T follicular helper cell (primary cell): ENCODE measurements around the gene PAPLN.
"Not testable (repeated sequence)": the region's sequence is repeated elsewhere in the genome, so short reads cannot be mapped to it uniquely, and the experiment has no call there.

ENCODE experiments used
- DNase-seq: peaks from one replicate; pipeline ENCODE4 v3.0.0-alpha.2; 2020; ENCODE audit warnings: low read depth

PAPLN gene

DNA sequence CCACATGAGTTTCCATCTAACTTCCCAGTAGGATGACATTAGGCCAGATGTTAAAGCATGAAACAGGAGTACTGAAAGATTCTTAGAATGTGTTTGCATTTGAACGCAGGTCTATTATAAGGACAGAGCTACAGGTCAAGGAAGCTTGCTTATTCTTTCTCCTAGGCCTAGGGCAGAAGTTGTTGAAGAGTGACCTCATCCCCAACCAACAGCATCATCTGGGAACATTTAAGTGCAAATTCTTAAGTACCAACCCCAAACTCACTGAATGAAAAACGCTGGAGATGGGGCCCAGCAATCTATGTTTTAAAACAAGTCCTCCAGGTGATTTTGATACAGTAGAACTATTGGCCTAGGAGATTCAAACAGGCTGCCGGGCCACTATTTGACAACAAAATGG, 52.4 kb downstream of the PAPLN start:
- DNase-seq = no peak

DNA sequence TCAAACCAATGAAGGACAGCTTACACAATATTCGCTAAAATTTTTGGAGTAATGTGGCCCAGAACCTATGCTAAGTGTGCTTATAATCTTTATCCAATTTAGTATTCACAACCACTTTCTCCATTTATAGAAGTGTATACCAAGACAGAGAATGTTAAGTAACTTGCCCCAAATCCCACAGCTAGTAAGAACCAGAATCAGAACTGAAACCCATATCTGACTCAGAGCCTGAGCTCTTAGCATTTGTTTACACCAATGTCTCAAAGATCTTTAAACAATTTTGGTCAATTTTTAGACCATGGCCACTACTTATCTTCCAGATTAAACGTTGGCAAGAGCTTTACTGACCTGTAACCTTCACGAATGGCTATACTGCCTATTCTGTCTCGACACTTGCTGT, 53.0 kb downstream of the PAPLN start:
- DNase-seq = no peak

DNA sequence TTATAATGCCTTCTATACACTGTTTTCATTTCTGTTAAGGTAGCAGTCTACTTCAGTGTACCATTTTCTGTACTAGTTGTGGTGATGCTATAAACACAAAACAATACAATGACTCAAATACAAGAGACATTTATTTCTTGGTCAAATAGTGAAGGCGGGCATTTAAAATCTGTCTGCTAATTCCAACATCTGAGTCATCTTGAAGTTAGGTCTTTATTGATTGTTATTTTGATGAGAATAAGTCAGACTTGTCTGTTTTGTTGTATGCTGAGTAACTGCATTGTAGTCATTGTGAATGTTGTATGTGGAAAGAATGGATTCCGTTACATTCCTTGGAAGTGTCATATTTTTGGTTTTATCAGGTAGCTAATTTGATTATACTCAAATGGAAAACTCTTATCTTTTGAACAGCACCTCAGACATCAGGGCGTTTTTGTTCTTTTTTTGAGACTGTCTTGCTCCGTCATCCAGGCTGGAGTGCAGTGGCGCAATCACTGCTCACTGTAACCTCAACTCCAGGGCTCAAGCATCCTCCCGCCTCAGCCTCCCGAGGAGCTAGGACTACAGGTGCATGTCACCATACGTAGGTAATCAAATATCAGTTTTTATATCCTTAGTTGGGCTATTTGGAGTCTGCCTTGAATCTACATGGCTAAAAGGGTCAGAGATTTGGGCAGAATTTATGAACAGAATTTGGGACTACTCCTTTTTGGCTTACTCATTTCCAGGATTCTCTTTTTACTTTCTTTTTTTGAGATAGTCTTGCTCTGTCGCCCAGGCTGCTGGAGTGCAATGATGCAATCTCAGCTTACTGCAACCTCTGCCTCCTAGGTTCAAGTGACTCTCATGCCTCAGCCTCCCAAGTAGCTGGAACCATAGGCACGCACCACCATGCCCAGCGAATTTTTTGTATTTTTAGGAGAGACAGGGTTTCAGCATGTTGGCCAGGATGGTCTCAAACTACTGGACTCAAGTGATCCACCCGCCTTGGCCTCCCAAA, 56.8 kb downstream of the PAPLN start:
- DNase-seq = no peak

DNA sequence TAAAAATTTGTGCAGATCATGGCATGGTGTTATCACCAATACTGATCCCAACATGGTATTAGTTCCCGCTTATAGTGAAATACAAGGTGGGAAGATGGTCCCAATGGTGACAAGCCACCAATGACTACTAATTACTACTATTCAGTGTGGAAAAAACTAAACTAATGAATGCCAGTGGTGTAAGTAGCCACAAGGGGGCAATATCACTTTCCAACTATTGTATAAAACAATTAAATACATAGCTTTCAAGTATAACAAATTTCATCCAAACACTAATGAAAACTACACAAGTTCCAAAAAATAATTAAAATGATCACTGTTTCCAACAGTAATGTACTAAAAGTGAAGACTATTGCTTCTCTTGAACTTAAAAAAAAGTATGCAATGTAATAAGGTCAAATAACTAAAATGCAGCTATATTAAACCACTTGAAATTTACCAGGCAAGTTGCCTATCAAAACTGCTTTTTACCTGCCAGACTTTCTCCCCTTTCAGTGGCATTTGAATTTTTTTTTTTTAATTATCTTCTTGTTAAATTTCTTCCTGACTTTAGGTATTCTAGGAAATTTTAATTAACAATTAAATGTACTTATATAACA, 58.0 kb downstream of the PAPLN start:
- DNase-seq = no peak

DNA sequence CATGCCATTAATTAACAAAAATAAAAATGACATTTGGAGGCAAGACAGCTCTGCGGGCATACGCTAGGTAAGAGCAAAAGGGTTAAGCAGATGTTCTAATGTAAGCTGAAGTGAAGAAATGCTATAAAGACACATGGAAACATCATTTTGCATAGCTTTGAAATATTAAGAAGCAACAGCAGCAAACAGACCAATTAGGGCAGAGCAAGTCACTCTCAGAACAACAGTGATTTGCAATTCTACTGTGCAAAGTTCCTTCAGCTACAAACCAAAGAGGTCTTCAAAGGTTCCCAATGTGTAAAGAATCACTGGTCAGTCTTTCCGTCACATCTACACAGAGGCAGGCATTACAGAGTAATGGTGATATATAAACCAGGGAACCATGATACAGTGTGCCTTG, 68.2 kb downstream of the PAPLN start:
- no peak for DNase-seq

DNA sequence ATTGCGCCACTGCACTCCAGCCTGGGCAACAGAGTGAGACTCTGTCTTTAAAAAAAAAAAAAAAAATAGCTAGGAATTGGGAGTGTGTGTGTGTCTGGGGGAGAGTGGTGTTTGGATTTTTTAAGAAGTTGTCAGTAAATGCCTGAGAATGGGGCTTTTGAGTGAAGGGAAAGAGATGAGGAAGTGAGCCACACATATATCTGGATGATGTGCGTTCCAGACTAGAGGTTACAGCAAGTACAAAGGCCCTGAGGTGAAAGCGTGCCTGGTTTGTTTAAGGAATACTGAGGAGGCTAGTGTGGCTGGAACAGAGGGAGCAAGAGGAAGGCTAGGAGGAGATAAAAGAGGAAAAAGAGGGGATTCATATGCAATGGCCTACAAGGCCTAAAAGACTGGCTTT, 70.0 kb downstream of the PAPLN start:
- no peak for DNase-seq

DNA sequence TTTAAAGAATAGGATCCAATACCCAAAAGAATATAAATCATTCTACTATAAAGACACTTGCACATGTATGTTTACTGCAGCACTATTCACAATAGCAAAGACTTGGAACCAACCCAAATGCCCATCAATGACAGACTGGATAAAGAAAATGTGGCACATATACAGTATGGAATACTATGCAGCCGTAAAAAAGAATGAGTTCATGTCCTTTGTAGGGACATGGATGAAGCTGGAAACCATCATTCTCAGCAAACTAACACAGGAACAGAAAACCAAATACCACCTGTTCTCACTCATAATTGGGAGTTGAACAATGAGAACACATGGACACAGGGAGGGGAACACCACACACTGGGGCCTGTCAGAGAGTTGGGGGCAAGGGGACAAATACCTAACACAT, 71.9 kb downstream of the PAPLN start:
- not testable (repeated sequence) for DNase-seq

DNA sequence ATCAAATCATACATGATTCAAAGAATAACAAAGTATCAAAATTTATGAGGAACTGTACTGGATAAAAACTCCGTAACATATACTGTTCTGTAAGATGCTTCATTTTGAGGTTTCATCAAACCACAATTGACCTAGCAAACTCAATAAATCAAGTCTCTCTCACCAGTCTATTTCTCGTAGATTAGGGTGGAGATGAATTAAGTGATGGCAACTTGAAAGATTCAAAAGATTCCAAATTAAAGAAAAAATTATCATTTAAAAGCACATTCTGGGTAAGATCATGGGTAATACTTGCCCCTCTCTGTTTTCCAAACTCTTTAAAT, 74.4 kb downstream of the PAPLN start:
- DNase-seq = no peak

DNA sequence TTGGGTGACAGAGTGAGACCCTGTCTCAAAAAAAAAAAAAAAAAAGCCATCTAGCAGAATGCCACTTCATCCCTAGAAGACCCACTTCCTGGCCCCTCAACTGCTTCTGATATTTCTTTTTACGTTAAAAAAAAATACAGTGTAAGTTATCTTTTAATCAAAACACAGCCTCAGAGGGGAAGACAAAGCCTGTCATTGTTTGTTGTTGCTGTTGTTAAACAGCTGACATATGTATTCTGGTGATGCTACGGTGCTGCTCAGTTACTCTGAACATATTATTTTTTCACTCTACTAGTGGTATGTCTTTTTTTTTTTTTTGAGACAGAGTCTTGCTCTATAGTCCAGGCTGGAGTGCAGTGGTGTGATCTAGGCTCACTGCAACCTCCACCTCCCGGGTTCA, 75.4 kb downstream of the PAPLN start:
- no peak for DNase-seq

DNA sequence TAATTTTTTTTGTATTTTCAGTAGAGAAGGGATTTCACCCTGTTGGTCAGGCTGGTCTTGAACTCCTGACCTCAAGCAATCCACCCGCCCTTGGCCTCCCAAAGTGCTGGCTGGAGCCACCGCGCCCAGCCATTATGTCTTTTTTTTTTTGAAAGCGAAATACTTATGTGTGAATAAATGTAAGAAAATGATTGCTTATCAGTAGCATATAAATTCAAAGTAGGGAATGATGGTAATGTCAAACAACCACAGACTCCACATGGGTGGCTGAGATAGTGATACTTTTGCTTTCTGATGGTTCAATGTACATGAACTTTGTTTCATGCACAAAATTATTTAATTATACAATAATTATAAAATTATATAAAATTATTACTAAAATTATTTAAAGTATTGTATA, 75.8 kb downstream of the PAPLN start:
- DNase-seq = no peak

DNA sequence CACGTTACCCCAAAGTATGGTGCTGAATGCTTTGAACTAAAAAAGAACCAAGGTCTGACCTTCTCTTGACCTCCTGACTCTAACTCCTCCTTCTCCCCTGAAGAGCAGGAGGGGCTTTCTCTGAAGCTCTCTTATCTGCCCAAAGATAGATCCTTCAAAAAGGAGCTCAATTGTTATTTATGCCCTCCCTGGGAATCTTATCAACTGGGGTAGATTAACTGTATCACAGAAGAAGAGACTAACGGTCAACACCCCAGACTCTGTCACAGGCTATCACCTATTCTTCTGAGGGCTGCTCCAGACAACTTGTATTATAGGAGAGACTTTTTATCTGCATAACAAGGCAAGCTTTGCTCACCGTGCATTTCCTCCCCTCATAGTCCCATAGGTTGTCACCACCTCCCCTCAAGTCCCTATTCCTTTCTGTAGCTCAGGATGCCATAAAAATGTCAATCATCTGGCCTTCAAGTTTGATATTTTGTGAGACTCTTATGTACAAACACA, 86.6 kb downstream of the PAPLN start:
- DNase-seq = no peak
